Neuronal stem cell (in vitro differentiated cells): ENCODE data around the gene CLCNKA.
A peak's percentile ranks its signal among the peaks of the same experiment; 100 is the strongest.

Source experiments
- DNase-seq: peaks from one replicate; pipeline ENCODE4 v3.0.0-alpha.2; 2013; ENCODE audit warnings: low spot score
- H2AFZ ChIP-seq: one replicate; pipeline ENCODE4 v1.6.1; 2013; ENCODE audit warnings: mild to moderate bottlenecking, low read length, inconsistent platforms
- H2AK5ac ChIP-seq: 2 replicates; pipeline ENCODE4 v1.6.1; 2013; ENCODE audit warnings: low read depth, mild to moderate bottlenecking, inconsistent platforms, low read length, moderate library complexity, mixed read lengths
- H2BK120ac ChIP-seq: 2 replicates; pipeline ENCODE4 v1.6.1; 2013; ENCODE audit warnings: low read depth, mild to moderate bottlenecking, inconsistent platforms, low read length, moderate library complexity, mixed read lengths
- H2BK12ac ChIP-seq: one replicate; pipeline ENCODE4 v1.6.1; 2013; ENCODE audit warnings: low read length, inconsistent platforms
- H2BK15ac ChIP-seq: 2 replicates; pipeline ENCODE4 v1.6.1; 2013; ENCODE audit warnings: mild to moderate bottlenecking, low read length, inconsistent platforms, mixed read lengths
- H2BK5ac ChIP-seq: one replicate; pipeline ENCODE4 v1.6.1; 2013; ENCODE audit warnings: inconsistent platforms, mild to moderate bottlenecking, low read length, moderate library complexity
- H3K14ac ChIP-seq: one replicate; pipeline ENCODE4 v1.6.1; 2013; ENCODE audit warnings: low read length, inconsistent platforms
- H3K18ac ChIP-seq: 2 replicates; pipeline ENCODE4 v1.6.1; 2013; ENCODE audit warnings: low read length, inconsistent platforms
- H3K23ac ChIP-seq: 2 replicates; pipeline ENCODE4 v1.6.1; 2013; ENCODE audit warnings: low read depth, mild to moderate bottlenecking, mixed read lengths, low read length, inconsistent platforms; ENCODE audit not compliant: poor library complexity
- H3K27ac ChIP-seq: replicated peaks from 3 replicates; pipeline ENCODE4 v1.5.1; 2013; ENCODE audit warnings: low read length, inconsistent platforms
- H3K27me3 ChIP-seq, 3 experiments: 2 replicates each; pipeline ENCODE4 v1.6.1; 2013; ENCODE audit warnings: low read length in 3 of 3, mild to moderate bottlenecking in 2 of 3, inconsistent platforms in 1 of 3, low read depth in 1 of 3, mixed read lengths in 1 of 3, moderate library complexity in 1 of 3; ENCODE audit not compliant: control insufficient read depth in 3 of 3, insufficient read depth in 3 of 3
- H3K36me3 ChIP-seq, 2 donors: replicated peaks in 1 of 2; 2 replicates each; pipeline ENCODE4 v1.6.1; 2013; ENCODE audit warnings: low read length in 2 of 2; ENCODE audit not compliant: control insufficient read depth in 2 of 2, insufficient read depth in 2 of 2
- H3K4ac ChIP-seq: 2 replicates; pipeline ENCODE4 v1.6.1; 2013; ENCODE audit warnings: inconsistent platforms, mild to moderate bottlenecking, low read length, moderate library complexity
- H3K4me1 ChIP-seq, 2 donors: 1 replicate in 1 of 2; 2 replicates in 1 of 2; pipeline ENCODE4 v1.6.1; 2013; ENCODE audit warnings: low read length in 2 of 2, low read depth in 1 of 2; ENCODE audit not compliant: control insufficient read depth in 2 of 2, insufficient read depth in 1 of 2
- H3K4me2 ChIP-seq: one replicate; pipeline ENCODE4 v1.6.1; 2013; ENCODE audit warnings: mild to moderate bottlenecking, low read length, inconsistent platforms; ENCODE audit not compliant: insufficient read depth, poor library complexity, severe bottlenecking
- H3K4me3 ChIP-seq, 2 donors: 2 replicates each; pipeline ENCODE4 v1.5.1; 2013; ENCODE audit warnings: low read length in 2 of 2, mild to moderate bottlenecking in 2 of 2, inconsistent platforms in 1 of 2, moderate library complexity in 1 of 2
- H3K79me1 ChIP-seq: one replicate; pipeline ENCODE4 v1.6.1; 2013; ENCODE audit warnings: low read depth, mild to moderate bottlenecking, inconsistent platforms, low read length, moderate library complexity
- H3K9ac ChIP-seq: one replicate; pipeline ENCODE4 v1.6.1; 2013; ENCODE audit warnings: mild to moderate bottlenecking, low read depth, low read length, inconsistent platforms; ENCODE audit not compliant: poor library complexity
- H3K9me3 ChIP-seq, 2 donors: replicated peaks in 1 of 2; 2 replicates each; pipeline versions ENCODE3 to v1.6.1; 2013; ENCODE audit warnings: low read length in 2 of 2, mild to moderate bottlenecking in 2 of 2, inconsistent platforms in 1 of 2, low read depth in 1 of 2, mixed read lengths in 1 of 2, moderate library complexity in 1 of 2; ENCODE audit not compliant: control insufficient read depth in 2 of 2, insufficient read depth in 1 of 2
- H4K8ac ChIP-seq: one replicate; pipeline ENCODE4 v1.6.1; 2013; ENCODE audit warnings: low read depth, mild to moderate bottlenecking, inconsistent platforms, low read length, moderate library complexity
- H4K91ac ChIP-seq: one replicate; pipeline ENCODE4 v1.6.1; 2013; ENCODE audit warnings: low read length, low read depth, mild to moderate bottlenecking, inconsistent platforms; ENCODE audit not compliant: poor library complexity
- WGBS, 2 donors: extraction: QIAGEN DNeasy Blood & Tissue Kit; methylation state at CpG; one replicate each; pipeline ENCODE4 v1.1.7; 2013; ENCODE audit warnings: missing lambda C conversion rate in 2 of 2, mixed read lengths in 1 of 2; ENCODE audit not compliant: insufficient read length in 2 of 2, insufficient replicate concordance in 1 of 2; ENCODE audit errors: extremely low coverage in 2 of 2; 5-methylcytosine and 5-hydroxymethylcytosine counted together

CLCNKA gene

DNA sequence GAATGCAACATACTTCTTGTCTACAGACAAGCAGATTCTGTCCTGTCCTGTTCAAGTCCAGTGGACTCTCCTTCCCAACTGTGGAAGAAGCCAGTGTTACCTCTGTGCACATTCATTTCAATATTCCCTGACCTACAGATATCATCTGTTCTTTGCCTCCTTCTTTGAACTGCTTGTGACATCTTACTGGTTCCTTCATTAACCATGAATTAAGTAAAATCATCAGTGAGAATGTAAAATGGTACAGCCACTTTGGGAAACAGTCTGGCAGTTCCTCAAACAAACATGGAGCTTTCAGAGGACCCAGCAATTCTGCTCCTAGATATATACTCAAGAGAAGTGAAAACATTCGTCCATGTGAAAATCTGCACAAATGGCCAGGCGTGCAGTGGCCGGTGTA is 11.0 kb upstream of the CLCNKA start:
- no peaks in the 10 kb centered on the region for H3K9me3 ChIP-seq
- H2BK120ac ChIP-seq: no peak overlapping the region
- no peak overlapping the region for H3K4ac ChIP-seq
- H3K27ac ChIP-seq: no peak overlapping the region
- no peak overlapping the region for H2BK15ac ChIP-seq
- no peak overlapping the region for H4K91ac ChIP-seq
- no peak overlapping the region for H3K23ac ChIP-seq
- no peak overlapping the region for H2BK5ac ChIP-seq
- H2AFZ ChIP-seq: no peak overlapping the region
- H3K4me2 ChIP-seq: no peak overlapping the region
- no peak overlapping the region for H2AK5ac ChIP-seq
- no CpG with 5 or more reads among the region's 3 CpGs for WGBS, 2 donors
- H3K18ac ChIP-seq: no peak overlapping the region
- no peak overlapping the region for H2BK12ac ChIP-seq
- H3K4me3 ChIP-seq: no peak overlapping the region
- no peak overlapping the region for H4K8ac ChIP-seq
- peaks cover 0 to 45% (median 31%) of the 10 kb centered on the region in 3 experiments for H3K27me3 ChIP-seq
- no peak for DNase-seq
- no peaks in the 10 kb centered on the region for H3K36me3 ChIP-seq
- peaks cover 2 to 7% of the 10 kb centered on the region in 2 donors for H3K4me1 ChIP-seq
- no peak overlapping the region for H3K9ac ChIP-seq
- H3K79me1 ChIP-seq: peaks cover 2% of the 10 kb centered on the region
- H3K14ac ChIP-seq: no peak overlapping the region

DNA sequence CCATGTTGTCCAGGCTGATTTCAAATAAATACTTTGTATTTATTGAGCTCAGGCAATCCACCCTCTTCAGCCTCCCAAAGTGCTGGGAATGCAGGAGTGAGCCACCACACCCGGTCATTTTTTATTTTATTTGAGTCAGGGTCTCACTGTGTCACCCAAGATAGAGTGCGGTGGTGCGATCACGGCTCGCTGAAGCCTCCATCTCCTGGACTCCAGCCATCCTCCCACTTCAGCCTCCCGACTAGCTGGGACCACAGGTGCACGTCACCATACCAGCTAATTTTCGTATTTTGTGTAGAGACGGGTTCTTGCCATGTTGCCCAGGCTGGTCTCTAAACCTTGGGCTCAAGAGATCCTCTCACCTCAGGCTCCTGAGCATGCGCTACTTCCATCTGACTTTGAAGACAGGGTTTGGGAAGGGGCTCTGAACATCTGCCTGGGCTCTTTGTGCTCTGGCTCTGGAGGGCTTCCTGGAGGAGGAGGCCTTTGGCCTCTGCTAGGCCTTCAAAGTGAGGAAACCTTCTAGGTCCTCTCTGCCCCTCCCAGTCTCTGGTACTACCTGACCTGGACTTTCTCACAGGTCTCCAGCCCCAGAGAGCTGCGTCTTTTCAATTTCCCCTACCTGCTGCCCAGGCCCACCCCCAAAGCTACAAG is 9.8 kb upstream of the CLCNKA start:
- no peak overlapping the region for H4K8ac ChIP-seq
- no peak overlapping the region for H2BK5ac ChIP-seq
- no peak overlapping the region for H2BK120ac ChIP-seq
- H3K27me3 ChIP-seq: peaks cover 0 to 57% (median 31%) of the 10 kb centered on the region in 3 experiments
- H3K27ac ChIP-seq: no peak overlapping the region
- peaks cover 2% of the 10 kb centered on the region for H3K79me1 ChIP-seq
- H3K4ac ChIP-seq: no peak overlapping the region
- H3K4me2 ChIP-seq: no peak overlapping the region
- no peak overlapping the region for H3K23ac ChIP-seq
- WGBS, 2 donors: no CpG with 5 or more reads among the region's 11 CpGs
- H2BK12ac ChIP-seq: no peak overlapping the region
- H2BK15ac ChIP-seq: no peak overlapping the region
- no peak overlapping the region for H3K9ac ChIP-seq
- H3K4me1 ChIP-seq: peaks cover 2 to 7% of the 10 kb centered on the region in 2 donors
- no peak overlapping the region for H2AFZ ChIP-seq
- no peak overlapping the region for H3K14ac ChIP-seq
- DNase-seq: no peak
- peak overlapping the region; percentile 53 for H2AK5ac ChIP-seq
- no peaks in the 10 kb centered on the region for H3K9me3 ChIP-seq
- no peak overlapping the region for H4K91ac ChIP-seq
- no peak overlapping the region for H3K4me3 ChIP-seq
- peak overlapping the region; percentile 44 for H3K18ac ChIP-seq
- H3K36me3 ChIP-seq: no peaks in the 10 kb centered on the region

DNA sequence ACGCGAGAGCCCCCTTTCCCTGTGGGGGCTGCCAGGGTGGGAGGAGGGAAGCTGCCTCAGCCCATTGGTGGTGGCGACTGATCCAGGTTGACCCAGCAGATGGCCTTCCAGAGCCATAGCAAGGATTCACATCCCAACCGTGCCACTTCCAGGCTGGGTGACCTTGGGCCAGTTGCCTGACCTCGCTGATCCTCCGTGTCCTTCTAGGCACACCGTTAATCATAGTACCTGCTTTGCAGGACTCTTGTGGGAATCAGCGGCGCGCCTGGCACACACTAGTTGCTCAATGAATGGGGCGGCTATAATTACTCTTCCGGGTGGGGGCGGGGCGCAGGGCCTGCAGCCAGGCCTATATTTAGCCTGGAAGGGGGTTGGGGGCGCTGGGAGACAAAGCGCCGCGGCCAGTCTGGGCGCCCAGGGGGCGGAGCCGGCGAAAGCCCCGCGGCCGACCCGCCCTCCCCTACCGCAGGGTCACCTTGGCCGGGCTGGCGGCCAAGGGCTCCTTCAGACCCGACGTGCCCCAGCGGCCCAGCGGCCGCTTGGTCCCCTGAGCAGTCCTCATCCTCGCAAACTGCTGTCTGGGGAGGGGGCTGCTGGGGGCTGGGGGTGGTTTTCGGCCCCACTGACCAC is 9.1 kb upstream of the CLCNKA start:
- no peak overlapping the region for H2BK5ac ChIP-seq
- no peak overlapping the region for H3K4ac ChIP-seq
- H4K8ac ChIP-seq: no peak overlapping the region
- no peak overlapping the region for H3K9ac ChIP-seq
- peak overlapping the region; percentile 44 for H3K18ac ChIP-seq
- H3K4me2 ChIP-seq: peak overlapping the region; percentile 48
- H3K36me3 ChIP-seq: no peaks in the 10 kb centered on the region
- peaks cover 0 to 62% (median 31%) of the 10 kb centered on the region in 3 experiments for H3K27me3 ChIP-seq
- peak overlapping the region; percentile 84 for H2AFZ ChIP-seq
- H3K4me1 ChIP-seq: peaks cover 3 to 11% of the 10 kb centered on the region in 2 donors
- no peak overlapping the region for H3K4me3 ChIP-seq
- no peak overlapping the region for H3K27ac ChIP-seq
- no peak overlapping the region for H2BK15ac ChIP-seq
- no peak overlapping the region for H4K91ac ChIP-seq
- WGBS, 2 donors: no CpG with 5 or more reads among the region's 36 CpGs
- DNase-seq: no peak
- peak overlapping the region; percentile 82 for H3K23ac ChIP-seq
- no peaks in the 10 kb centered on the region for H3K9me3 ChIP-seq
- H3K14ac ChIP-seq: peak overlapping the region; percentile 58
- peak overlapping the region; percentile 52 for H2BK120ac ChIP-seq
- peak overlapping the region; percentile 91 for H2AK5ac ChIP-seq
- peak overlapping the region; percentile 43 for H2BK12ac ChIP-seq
- peaks cover 2% of the 10 kb centered on the region for H3K79me1 ChIP-seq

DNA sequence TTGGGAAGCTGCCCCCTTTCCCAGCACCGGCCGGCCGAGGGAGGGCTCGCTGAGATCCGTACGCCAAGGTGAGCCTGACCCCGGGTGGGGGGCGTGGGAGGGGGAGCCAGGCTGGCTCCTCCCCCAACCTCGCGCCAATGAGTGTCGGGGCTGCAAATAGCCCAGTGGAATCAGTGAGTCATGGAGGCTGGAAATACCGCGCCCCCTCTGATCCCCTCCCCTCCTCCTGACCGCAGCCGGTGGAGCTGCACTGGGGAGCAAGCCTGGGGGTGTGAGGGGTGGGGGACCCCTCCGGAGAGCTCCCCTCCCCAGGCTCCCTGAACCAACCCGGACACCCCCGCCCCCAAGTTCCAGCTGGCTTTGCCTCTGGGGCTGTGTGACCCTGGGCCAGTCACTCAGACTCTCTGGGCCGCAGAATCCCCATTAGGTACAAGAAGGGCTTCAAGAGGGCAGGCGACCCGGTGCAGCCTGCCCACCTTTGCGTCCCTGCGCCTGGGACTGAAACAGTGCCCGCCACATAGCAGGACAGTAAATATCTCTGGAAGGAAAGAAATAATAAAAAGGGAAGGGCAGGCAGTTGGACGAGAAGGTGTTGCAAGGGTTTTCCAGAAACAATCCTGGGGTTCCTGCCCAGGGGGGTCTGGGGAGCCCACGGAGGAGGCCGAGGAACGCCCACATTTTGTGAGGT is 8.5 kb upstream of the CLCNKA start:
- no peak overlapping the region for H2BK12ac ChIP-seq
- no peak overlapping the region for H2BK15ac ChIP-seq
- H3K23ac ChIP-seq: peak overlapping the region; percentile 82
- H2BK120ac ChIP-seq: no peak overlapping the region
- H3K9me3 ChIP-seq: no peaks in the 10 kb centered on the region
- no peak overlapping the region for H3K27ac ChIP-seq
- H3K27me3 ChIP-seq: peaks cover 0 to 69% (median 31%) of the 10 kb centered on the region in 3 experiments
- H4K91ac ChIP-seq: no peak overlapping the region
- H2BK5ac ChIP-seq: no peak overlapping the region
- H3K4ac ChIP-seq: no peak overlapping the region
- WGBS, 2 donors: no CpG with 5 or more reads among the region's 28 CpGs
- H3K18ac ChIP-seq: peak overlapping the region; percentile 60
- H4K8ac ChIP-seq: no peak overlapping the region
- peaks cover 9 to 17% of the 10 kb centered on the region in 2 donors for H3K4me1 ChIP-seq
- H2AK5ac ChIP-seq: peak overlapping the region; percentile 91
- H3K36me3 ChIP-seq: no peaks in the 10 kb centered on the region
- no peak overlapping the region for H3K14ac ChIP-seq
- H2AFZ ChIP-seq: peak overlapping the region; percentile 84
- no peak for DNase-seq
- no peak overlapping the region for H3K9ac ChIP-seq
- peak overlapping the region; percentile 48 for H3K4me2 ChIP-seq
- no peak overlapping the region for H3K4me3 ChIP-seq
- H3K79me1 ChIP-seq: peaks cover 2% of the 10 kb centered on the region
